MM.1S (cell line): ENCODE measurements around the gene DKK1.

Source experiments
- CTCF ChIP-seq: fragments of 300-600 bp; sonication (generic); IDR thresholded peaks from 2 replicates; pipeline ENCODE4 v1.5.1; 2016; ENCODE audit warnings: antibody characterized with exemption, low read length, mixed read lengths
- EZH2 ChIP-seq: fragments of 300-600 bp; sonication (generic); optimal IDR thresholded peaks from 2 replicates; pipeline ENCODE3; 2017; ENCODE audit warnings: low read depth, mild to moderate bottlenecking, antibody characterized with exemption, low read length, mixed read lengths

GRCh38 chr10:52347327-52347667 is 33.2 kb downstream of the DKK1 start:
- no peak for TF ChIP-seq CTCF
- TF ChIP-seq EZH2, result no peak
